Epithelial cell of proximal tubule (primary cell): ENCODE data around the gene RTL1. TPM values are rescaled to one million over a fixed set of nuclear protein-coding genes. Genes with fewer than 3 reads are reported as not detected.

Experiments
- DNase-seq: peaks from one replicate; pipeline ENCODE4 v3.0.0-alpha.2; 2011; ENCODE audit warnings: low read depth
- H3K4me3 ChIP-seq: 2 replicates; pipeline ENCODE4 v1.5.1; 2011; ENCODE audit warnings: low read depth, mild to moderate bottlenecking, low read length
- total RNA-seq: library from RNA; depleted of rRNA; stranded (reverse); fragments of >200 nt; gene quantifications from 2 replicates; pipeline ENCODE4 v1.2.3, GENCODE V29; 2015
- TF ChIP-seq, protein P1 (sequence below): conservative IDR thresholded peaks from 2 replicates; pipeline ENCODE4 v1.5.1; 2012; ENCODE audit warnings: low read depth, mild to moderate bottlenecking, low read length

Gene RTL1
- total RNA-seq, 1 donor from 2014 or later = 0.06 TPM

DNA sequence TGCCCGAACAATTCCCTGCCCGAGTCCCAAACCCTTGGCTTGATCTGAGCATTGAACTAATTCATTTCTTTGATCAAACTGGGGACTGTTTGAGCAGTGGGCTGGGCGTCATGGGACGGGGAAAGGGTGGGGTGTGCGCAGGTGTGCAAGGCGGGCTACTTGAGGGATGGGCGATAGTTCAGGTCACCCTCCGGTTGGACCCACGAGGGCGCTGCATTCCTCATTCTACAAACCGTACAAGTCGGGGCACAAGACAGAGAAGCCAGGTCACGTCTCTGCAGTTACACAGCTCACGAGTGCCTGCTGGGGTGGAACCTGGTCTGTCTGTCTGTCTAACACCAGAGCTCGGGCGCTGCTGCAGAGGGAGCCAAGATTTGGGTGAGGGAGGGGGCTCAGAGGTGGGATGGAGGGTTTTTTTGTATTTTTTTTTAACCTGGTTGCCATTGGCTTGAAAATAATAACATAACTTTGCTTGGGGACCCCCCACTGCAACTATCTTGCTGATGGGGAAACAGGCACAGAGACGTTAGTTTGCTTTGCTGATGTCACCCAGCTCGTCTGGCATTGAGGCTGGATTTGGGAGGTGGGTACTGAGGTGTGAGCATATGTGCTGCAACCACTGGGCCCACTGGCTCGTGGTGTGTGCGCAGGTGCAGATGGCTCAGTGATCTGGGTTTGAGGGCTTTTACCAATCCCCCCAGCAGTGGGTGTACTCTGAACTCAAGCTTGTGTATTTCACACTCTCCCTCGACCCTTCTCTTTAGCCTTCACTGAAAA lies 7.6 kb upstream of the RTL1 start:
- TF ChIP-seq, protein P1, sequence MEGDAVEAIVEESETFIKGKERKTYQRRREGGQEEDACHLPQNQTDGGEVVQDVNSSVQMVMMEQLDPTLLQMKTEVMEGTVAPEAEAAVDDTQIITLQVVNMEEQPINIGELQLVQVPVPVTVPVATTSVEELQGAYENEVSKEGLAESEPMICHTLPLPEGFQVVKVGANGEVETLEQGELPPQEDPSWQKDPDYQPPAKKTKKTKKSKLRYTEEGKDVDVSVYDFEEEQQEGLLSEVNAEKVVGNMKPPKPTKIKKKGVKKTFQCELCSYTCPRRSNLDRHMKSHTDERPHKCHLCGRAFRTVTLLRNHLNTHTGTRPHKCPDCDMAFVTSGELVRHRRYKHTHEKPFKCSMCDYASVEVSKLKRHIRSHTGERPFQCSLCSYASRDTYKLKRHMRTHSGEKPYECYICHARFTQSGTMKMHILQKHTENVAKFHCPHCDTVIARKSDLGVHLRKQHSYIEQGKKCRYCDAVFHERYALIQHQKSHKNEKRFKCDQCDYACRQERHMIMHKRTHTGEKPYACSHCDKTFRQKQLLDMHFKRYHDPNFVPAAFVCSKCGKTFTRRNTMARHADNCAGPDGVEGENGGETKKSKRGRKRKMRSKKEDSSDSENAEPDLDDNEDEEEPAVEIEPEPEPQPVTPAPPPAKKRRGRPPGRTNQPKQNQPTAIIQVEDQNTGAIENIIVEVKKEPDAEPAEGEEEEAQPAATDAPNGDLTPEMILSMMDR = no peak
- no peak for DNase-seq
- H3K4me3 ChIP-seq = no peak overlapping the region

DNA sequence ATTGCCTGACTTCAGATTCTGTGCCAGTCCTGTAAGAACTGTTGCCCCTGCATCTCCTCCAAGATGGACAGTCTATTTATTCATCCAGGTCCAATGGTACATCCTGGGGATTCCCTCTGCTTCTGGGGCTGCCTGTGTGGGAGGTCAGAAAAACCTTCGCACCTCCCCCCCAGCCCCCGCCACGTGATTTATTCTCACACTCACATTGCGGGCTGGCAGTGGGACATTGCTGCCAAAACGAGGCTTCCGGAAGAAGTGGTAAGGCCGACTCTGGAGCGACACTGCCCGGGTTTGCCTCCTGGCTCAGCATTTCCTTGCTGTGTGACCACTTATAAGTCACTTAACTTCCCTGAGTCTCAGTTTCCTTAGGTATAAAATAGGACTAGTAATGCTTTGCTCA lies 5.9 kb upstream of the RTL1 start:
- TF ChIP-seq, protein P1 = no peak
- no peak for DNase-seq
- no peak overlapping the region for H3K4me3 ChIP-seq

DNA sequence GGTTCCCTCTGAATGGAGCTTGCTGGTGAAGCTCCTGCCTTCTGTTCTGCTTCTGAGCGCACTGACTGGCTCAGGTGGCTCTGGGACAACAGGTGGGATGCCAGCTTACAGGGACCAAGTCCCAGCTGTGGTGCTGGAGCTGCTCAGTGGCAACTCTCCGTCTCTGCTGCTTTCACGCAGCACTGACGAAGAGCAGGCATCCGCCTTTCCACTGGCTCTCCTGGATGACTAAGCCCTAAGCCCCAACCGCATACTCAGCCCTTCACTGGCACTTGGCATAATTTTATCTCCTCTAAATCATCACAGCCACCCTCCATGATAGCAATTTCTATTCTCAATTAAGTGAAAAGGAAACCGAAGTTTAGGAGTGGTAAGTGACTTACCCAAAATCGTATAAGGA lies 3.7 kb upstream of the RTL1 start:
- TF ChIP-seq, protein P1 = no peak
- no peak for DNase-seq
- no peak overlapping the region for H3K4me3 ChIP-seq

DNA sequence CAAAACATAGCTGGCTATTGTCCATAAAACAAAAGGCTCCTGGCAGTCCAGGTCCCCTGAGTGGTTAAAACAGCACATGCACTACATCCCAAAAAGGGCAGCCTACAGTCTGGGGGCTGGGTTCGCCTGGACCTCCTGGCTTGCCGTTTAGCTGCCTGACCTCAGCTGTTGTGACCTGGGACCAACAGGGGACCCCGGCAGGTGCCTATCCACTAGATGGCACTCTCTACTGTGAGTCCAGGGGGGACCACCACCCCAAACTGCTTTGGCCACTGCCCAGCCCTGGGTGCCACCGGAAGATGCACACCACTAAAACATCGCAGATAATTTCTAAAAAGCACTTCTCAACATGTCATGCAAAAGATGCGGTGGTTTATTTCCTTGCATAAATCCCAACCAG lies 2.9 kb upstream of the RTL1 start:
- no peak for DNase-seq
- TF ChIP-seq, protein P1 = peak; percentile 50

DNA sequence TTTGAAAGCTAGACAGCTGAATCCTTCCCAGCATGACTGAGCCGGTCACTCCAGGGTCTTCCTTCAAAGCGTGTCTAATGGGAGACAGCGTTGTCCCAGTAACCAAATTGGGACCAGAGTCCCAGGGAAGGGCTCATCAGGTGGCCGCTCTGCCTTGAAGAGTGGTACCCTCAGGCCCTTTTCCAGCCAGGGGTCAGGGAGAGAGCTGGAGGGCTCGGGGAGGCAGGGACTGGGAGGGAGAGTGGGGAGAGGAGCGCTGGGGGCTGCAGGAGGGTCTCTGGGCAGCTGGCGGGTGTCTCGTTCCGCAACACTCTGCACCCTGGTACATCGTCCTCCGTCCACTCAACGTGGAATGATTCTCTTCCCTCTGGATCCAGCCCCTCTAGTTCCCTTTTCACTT lies 1.6 kb upstream of the RTL1 start:
- DNase-seq = no peak
- TF ChIP-seq, protein P1 = no peak
- no peak overlapping the region for H3K4me3 ChIP-seq

More for the DNA sequence above, 2.9 kb upstream of the RTL1 start:
- H3K4me3 ChIP-seq = no peak overlapping the region

DNA sequence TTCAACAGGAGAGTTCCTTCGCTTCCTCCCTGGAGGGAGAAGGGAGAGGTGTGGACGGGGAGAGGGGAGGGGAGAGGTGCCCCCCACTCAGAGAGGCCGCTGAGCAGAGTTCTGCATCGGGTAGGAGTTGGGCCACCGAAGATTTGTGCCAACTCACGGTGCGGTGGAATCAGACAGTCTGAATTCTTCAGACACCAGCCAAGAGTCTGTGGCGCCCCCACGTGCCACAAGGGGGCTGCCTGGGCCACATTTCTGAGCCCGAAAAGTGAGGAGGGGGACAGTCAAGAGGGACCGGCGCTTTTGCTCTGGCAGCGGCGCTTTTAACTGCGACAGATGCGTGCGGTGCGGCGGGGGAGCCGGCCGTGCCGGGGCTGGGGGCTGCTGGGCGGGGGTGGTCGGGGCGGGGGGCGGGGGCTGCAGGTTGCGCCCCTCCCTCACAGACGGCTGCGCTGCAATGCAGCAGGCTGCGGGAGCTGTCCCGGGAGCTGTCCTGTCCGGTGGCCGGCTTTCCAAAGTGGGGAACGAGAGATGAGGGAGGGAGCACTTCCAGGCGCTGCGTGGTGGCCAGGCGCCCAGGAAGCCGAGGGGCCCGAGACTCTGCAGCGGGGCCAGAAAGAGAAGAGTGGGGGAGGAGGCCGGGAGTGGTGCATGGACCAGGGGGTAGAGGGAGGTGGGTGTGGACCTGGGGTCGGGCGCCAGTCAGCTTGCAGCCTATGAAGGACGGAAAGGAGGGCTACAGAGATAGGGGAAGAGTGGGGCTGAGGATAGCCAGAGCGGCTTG lies 975 bp upstream of the RTL1 start:
- TF ChIP-seq, protein P1 = peak; percentile 45
- no peak overlapping the region for H3K4me3 ChIP-seq
- no peak for DNase-seq
